Endodermal cell (in vitro differentiated cells): ENCODE results near the gene MYO7A. TPM values are rescaled to one million over a fixed set of nuclear protein-coding genes. Genes with fewer than 3 reads are reported as not detected.

ENCODE experiments used
- DNase-seq: peaks from one replicate; pipeline ENCODE4 v3.0.0-alpha.2; 2017
- H3K27ac ChIP-seq: 2 replicates; pipeline ENCODE4 v1.5.1; 2013; ENCODE audit warnings: mild to moderate bottlenecking, low read depth, low read length, moderate library complexity
- H3K27me3 ChIP-seq: 2 replicates; pipeline ENCODE4 v1.6.1; 2013; ENCODE audit warnings: mild to moderate bottlenecking, low read length, moderate library complexity; ENCODE audit not compliant: insufficient read depth, control insufficient read depth, poor library complexity, severe bottlenecking
- H3K36me3 ChIP-seq: 2 replicates; pipeline ENCODE4 v1.7.0; 2013; ENCODE audit warnings: mild to moderate bottlenecking, low read length, moderate library complexity; ENCODE audit not compliant: control insufficient read depth, insufficient read depth
- H3K4me1 ChIP-seq: one replicate; pipeline ENCODE4 v1.7.0; 2013; ENCODE audit warnings: low read length; ENCODE audit not compliant: control insufficient read depth, insufficient read depth
- H3K4me3 ChIP-seq: 2 replicates; pipeline ENCODE4 v1.5.1; 2013; ENCODE audit warnings: mild to moderate bottlenecking, low read length, moderate library complexity
- H3K9ac ChIP-seq: 2 replicates; pipeline ENCODE4 v1.6.1; 2013; ENCODE audit warnings: mild to moderate bottlenecking, low read length, moderate library complexity; ENCODE audit not compliant: poor library complexity, severe bottlenecking; ENCODE audit errors: extremely low read depth
- H3K9me3 ChIP-seq: 2 replicates; pipeline ENCODE4 v1.6.1; 2013; ENCODE audit warnings: mild to moderate bottlenecking, low read length, moderate library complexity; ENCODE audit not compliant: control insufficient read depth
- H3K27ac Mint-ChIP-seq: 2 replicates; pipeline ENCODE4 v1.8.0; 2020; ENCODE audit warnings: mixed read lengths
- H3K27me3 Mint-ChIP-seq: 2 replicates; pipeline ENCODE4 v1.8.0; 2021; ENCODE audit warnings: mild to moderate bottlenecking, mixed read lengths; ENCODE audit not compliant: insufficient read depth
- H3K36me3 Mint-ChIP-seq: 2 replicates; pipeline ENCODE4 v1.8.0; 2020; ENCODE audit warnings: low read depth, mixed read lengths
- H3K4me1 Mint-ChIP-seq: 2 replicates; pipeline ENCODE4 v1.8.0; 2020; ENCODE audit warnings: mixed read lengths
- H3K4me3 Mint-ChIP-seq: 2 replicates; pipeline ENCODE4 v1.8.0; 2020; ENCODE audit warnings: mild to moderate bottlenecking, moderate library complexity, mixed read lengths
- H3K9me3 Mint-ChIP-seq: 2 replicates; pipeline ENCODE4 v1.8.0; 2020; ENCODE audit warnings: mild to moderate bottlenecking, mixed read lengths
- WGBS, 2 experiments: methylation state at CpG; one replicate each; pipeline versions ENCODE4 v1.1.5 to v1.1.7; 2013; ENCODE audit warnings: missing lambda C conversion rate in 2 of 2, mixed read lengths in 1 of 2; ENCODE audit not compliant: insufficient coverage in 1 of 2, insufficient read length in 1 of 2; 5-methylcytosine and 5-hydroxymethylcytosine counted together
- total RNA-seq, 2 donors: library from RNA; stranded (reverse); fragmentation: NEBNext Ultra II Directional in 1 of 2; extraction: Animal tissue kit (Norgen Biotek cat#: 25700) in 1 of 2; gene quantifications; 2 replicates in 1 of 2; 3 replicates in 1 of 2; pipeline ENCODE4 v1.2.1, GENCODE V29; 2021
- TF ChIP-seq, protein P1 (sequence below): fragments of 200-600 bp; sonication (generic); conservative IDR thresholded peaks from 2 replicates; pipeline ENCODE4 v1.5.0; 2021; ENCODE audit warnings: antibody characterized with exemption, mild to moderate bottlenecking

The MYO7A gene
- total RNA-seq, 2 donors from 2014 or later, result 2.4 to 2.7 TPM

DNA sequence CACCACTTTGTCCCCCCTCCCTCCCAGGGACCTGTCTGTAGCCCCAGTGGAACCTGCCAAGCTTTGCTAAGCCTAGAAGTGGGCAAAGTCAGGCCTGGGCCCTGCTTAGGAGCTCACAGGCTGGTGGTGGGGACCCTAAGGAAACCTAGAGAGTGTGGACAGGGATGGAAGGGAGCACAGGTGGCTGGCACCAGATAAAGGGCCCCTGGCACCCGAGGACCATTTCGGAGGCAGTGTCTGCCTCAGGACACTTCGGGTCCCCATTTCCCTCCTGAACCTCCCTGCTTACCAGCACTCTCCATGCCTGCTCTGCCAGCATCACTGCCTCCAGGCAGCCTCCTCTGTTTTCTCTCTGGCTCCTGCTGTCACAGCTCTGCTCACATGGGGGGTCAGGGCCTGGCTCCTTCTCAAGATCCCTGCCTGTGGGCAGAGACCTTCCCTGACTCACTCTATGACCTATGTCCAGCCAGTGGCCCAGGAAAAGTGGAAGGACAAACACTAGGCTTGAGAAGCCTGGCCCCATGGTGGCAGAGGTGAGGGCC, 39.0 kb upstream of the MYO7A start:
- H3K4me1 ChIP-seq, result no peaks in the 10 kb centered on the region
- Mint-ChIP-seq H3K27ac (no peak overlapping the region), H3K9me3 (no peaks in the 10 kb centered on the region), H3K27me3 (no peaks in the 10 kb centered on the region), H3K36me3 (peaks cover 2% of the 10 kb centered on the region), H3K4me1 (peaks cover 4% of the 10 kb centered on the region), H3K4me3 (no peak overlapping the region)
- no peaks in the 10 kb centered on the region for H3K36me3 ChIP-seq
- no peaks in the 10 kb centered on the region for H3K9me3 ChIP-seq
- no peak for DNase-seq
- H3K27me3 ChIP-seq, result no peaks in the 10 kb centered on the region
- no peak overlapping the region for H3K4me3 ChIP-seq
- no peak overlapping the region for H3K9ac ChIP-seq
- TF ChIP-seq, protein P1, sequence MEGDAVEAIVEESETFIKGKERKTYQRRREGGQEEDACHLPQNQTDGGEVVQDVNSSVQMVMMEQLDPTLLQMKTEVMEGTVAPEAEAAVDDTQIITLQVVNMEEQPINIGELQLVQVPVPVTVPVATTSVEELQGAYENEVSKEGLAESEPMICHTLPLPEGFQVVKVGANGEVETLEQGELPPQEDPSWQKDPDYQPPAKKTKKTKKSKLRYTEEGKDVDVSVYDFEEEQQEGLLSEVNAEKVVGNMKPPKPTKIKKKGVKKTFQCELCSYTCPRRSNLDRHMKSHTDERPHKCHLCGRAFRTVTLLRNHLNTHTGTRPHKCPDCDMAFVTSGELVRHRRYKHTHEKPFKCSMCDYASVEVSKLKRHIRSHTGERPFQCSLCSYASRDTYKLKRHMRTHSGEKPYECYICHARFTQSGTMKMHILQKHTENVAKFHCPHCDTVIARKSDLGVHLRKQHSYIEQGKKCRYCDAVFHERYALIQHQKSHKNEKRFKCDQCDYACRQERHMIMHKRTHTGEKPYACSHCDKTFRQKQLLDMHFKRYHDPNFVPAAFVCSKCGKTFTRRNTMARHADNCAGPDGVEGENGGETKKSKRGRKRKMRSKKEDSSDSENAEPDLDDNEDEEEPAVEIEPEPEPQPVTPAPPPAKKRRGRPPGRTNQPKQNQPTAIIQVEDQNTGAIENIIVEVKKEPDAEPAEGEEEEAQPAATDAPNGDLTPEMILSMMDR, result no peak
- WGBS, 2 experiments, result 88 to 94% methylated on average over 2 to 3 of the region's 3 CpGs
- H3K27ac ChIP-seq, result no peak overlapping the region

DNA sequence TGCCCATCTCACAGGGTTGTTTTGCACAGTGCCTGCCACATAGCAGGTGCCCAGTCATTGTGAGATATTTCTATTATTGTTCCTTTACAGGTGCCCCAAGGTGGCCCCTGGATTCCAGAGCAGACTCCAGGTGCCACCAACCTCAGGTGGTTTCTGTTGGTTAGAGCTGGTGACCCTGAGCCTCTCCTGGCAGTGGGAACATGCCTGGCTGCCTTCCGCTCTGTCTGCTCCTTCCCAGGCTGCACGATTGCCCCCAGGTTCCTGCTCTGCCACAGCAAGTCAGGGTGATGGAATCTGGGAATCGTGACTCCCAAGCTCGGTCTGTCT, 38.0 kb upstream of the MYO7A start:
- H3K27me3 ChIP-seq, result no peaks in the 10 kb centered on the region
- DNase-seq, result no peak
- Mint-ChIP-seq H3K4me1 (peaks cover 4% of the 10 kb centered on the region), H3K4me3 (no peak overlapping the region), H3K9me3 (no peaks in the 10 kb centered on the region), H3K36me3 (peaks cover 2% of the 10 kb centered on the region), H3K27me3 (no peaks in the 10 kb centered on the region), H3K27ac (no peak overlapping the region)
- H3K4me1 ChIP-seq, result no peaks in the 10 kb centered on the region
- 96% methylated on average over 3 to 4 of the region's 4 CpGs for WGBS, 2 experiments
- H3K4me3 ChIP-seq, result no peak overlapping the region
- TF ChIP-seq, protein P1, result no peak
- no peaks in the 10 kb centered on the region for H3K9me3 ChIP-seq
- H3K36me3 ChIP-seq, result no peaks in the 10 kb centered on the region
- H3K27ac ChIP-seq, result no peak overlapping the region
- no peak overlapping the region for H3K9ac ChIP-seq

DNA sequence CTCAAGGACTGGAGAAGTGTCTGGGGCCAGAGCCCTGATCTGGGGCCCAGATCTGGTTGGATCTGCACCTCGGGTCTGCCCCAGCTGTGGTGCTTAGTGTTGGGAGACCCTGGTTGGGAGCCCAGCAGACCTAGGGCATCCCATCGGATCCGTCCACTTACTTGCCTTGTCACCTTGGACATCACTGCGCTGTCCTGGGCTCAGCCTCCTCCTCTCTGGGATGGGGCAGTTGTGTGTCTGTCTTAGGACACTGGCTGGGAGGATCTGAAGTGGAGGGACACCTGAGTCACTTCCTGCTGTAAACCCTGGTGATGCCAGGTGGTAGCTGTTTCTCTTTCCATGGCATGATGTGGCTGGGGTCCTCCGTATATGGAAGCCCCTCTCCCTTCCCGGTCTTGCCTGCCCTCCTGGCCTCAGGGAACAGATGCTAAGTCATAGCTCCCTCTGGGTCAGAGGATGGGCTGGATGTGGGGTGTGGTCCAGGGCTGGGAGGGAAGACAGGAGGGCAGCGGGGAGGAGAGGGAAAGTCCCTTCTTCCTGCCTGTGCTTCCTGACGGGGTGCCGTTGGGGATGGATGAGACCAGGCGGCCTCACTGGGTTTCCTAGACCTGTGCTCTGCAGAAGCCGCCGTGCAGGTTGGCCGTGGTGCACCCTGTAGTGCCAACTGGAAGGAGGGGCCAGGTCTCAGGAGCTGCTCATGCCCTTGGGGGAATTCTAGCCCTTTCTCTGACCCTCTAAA, 37.5 kb upstream of the MYO7A start:
- no peak overlapping the region for H3K9ac ChIP-seq
- Mint-ChIP-seq H3K9me3 (no peaks in the 10 kb centered on the region), H3K27ac (no peak overlapping the region), H3K4me1 (peaks cover 7% of the 10 kb centered on the region), H3K27me3 (no peaks in the 10 kb centered on the region), H3K36me3 (peaks cover 2% of the 10 kb centered on the region), H3K4me3 (no peak overlapping the region)
- no peak overlapping the region for H3K4me3 ChIP-seq
- no peaks in the 10 kb centered on the region for H3K9me3 ChIP-seq
- TF ChIP-seq, protein P1, result no peak
- peak; percentile 67 for DNase-seq
- H3K27ac ChIP-seq, result no peak overlapping the region
- 75 to 82% methylated on average over 8 to 13 of the region's 13 CpGs for WGBS, 2 experiments
- H3K4me1 ChIP-seq, result no peaks in the 10 kb centered on the region
- H3K36me3 ChIP-seq, result no peaks in the 10 kb centered on the region
- H3K27me3 ChIP-seq, result no peaks in the 10 kb centered on the region
